A673 (cell line): Measurements from ENCODE around the gene NEXN. TPM values are rescaled to one million over a fixed set of nuclear protein-coding genes. Genes with fewer than 3 reads are reported as not detected.

ENCODE experiments used
- BruUV-seq: library from RNA; stranded (reverse); fragments of 400-500 nt; replicated peaks from 2 replicates; lab custom pipeline; 2021; lab: Mats Ljungman, UMichigan
- CTCF ChIA-PET: fragments of 300-600 bp; sonication (Branson Sonifier 250); formaldehyde crosslinking; loops from one replicate; lab custom pipeline; 2022; ENCODE audit warnings: antibody characterized with exemption; lab: Charles Lee
- POLR2A ChIA-PET: fragments of 300-600 bp; sonication (Branson Sonifier 250); formaldehyde crosslinking; loops from one replicate; lab custom pipeline; 2022; ENCODE audit warnings: antibody characterized with exemption; ENCODE audit not compliant: low non-redundant PET; lab: Charles Lee
- DNase-seq: peaks from one replicate; pipeline ENCODE4 v3.0.0-alpha.2; 2015; ENCODE audit warnings: low spot score
- H3K27ac ChIP-seq: fragments of 200-600 bp; sonication (generic); 2 replicates; pipeline ENCODE4 v1.5.1; 2016; ENCODE audit warnings: mixed run types, low read depth, mild to moderate bottlenecking, mixed read lengths, antibody characterized with exemption, low read length; ENCODE audit not compliant: poor library complexity, severe bottlenecking
- H3K27me3 ChIP-seq: fragments of 200-600 bp; sonication (generic); replicated peaks from 2 replicates; pipeline ENCODE4 v1.6.1; 2017; ENCODE audit warnings: mixed run types, low read depth, mild to moderate bottlenecking, mixed read lengths, antibody characterized with exemption, low read length; ENCODE audit not compliant: insufficient read depth, poor library complexity
- H3K36me3 ChIP-seq: fragments of 200-600 bp; sonication (generic); 2 replicates; pipeline ENCODE4 v1.6.1; 2016; ENCODE audit warnings: mixed run types, mild to moderate bottlenecking, mixed read lengths, antibody characterized with exemption, low read length; ENCODE audit not compliant: insufficient read depth, poor library complexity, severe bottlenecking
- H3K4me1 ChIP-seq: fragments of 200-600 bp; sonication (generic); 2 replicates; pipeline ENCODE4 v1.6.1; 2017; ENCODE audit warnings: mixed run types, mild to moderate bottlenecking, mixed read lengths, antibody characterized with exemption, low read length; ENCODE audit not compliant: insufficient read depth, poor library complexity, severe bottlenecking
- H3K4me3 ChIP-seq: fragments of 200-600 bp; sonication (generic); 2 replicates; pipeline ENCODE4 v1.5.1; 2016; ENCODE audit warnings: low read depth, mixed run types, mild to moderate bottlenecking, mixed read lengths, low read length; ENCODE audit not compliant: poor library complexity, severe bottlenecking
- H3K9me3 ChIP-seq: fragments of 200-600 bp; sonication (generic); 2 replicates; pipeline ENCODE4 v1.6.1; 2016; ENCODE audit warnings: mixed run types, low read depth, mild to moderate bottlenecking, mixed read lengths, antibody characterized with exemption, low read length; ENCODE audit not compliant: poor library complexity, severe bottlenecking
- CTCF ChIP-seq: fragments of 300-800, 200-600 bp; sonication (generic); conservative IDR thresholded peaks from 2 replicates; pipeline ENCODE4 v1.5.1; 2017; ENCODE audit warnings: low read depth, mild to moderate bottlenecking, antibody characterized with exemption, low read length, moderate library complexity, mixed read lengths
- EZH2 ChIP-seq: fragments of 200-600 bp; sonication (generic); IDR thresholded peaks from 2 replicates; pipeline ENCODE4 v1.6.1; 2017; ENCODE audit warnings: borderline replicate concordance, low read depth, mild to moderate bottlenecking, mixed read lengths, antibody characterized with exemption, low read length; ENCODE audit not compliant: poor library complexity, severe bottlenecking
- intact Hi-C: fragments of 100-400 bp; cut with micrococcal nuclease; formaldehyde crosslinking; loops from one replicate; pipeline ENCODE4 v1.10.0; 2022; ENCODE audit not compliant: unreplicated experiment
- total RNA-seq: library from RNA; stranded (reverse); gene quantifications from 2 replicates; pipeline ENCODE4 v1.2.3, GENCODE V29; 2021

NEXN gene
- total RNA-seq, 1 experiment from 2014 or later: 0.45 TPM

- no peak for DNase-seq
- Histone ChIP-seq H3K36me3 (peaks cover 77% of the 10 kb centered on the region), H3K27ac (no peak overlapping the region), H3K4me3 (no peak overlapping the region), H3K4me1 (peaks cover 7% of the 10 kb centered on the region), H3K9me3 (no peaks in the 10 kb centered on the region), H3K27me3 (no peaks in the 10 kb centered on the region)
- intact Hi-C loops: no loop called here
- no TSS peak for BruUV-seq
- TF ChIP-seq CTCF (no peak), EZH2 (no peak)
- ChIA-PET CTCF (no interaction called here), POLR2A (no interaction called here)
Measured at GRCh38 chr1:77970192-77970591, 81.8 kb downstream of the NEXN start.

- TF ChIP-seq EZH2: no peak
- TF ChIP-seq CTCF: no peak
- POLR2A ChIA-PET: no interaction called here
- DNase-seq: no peak
- Histone ChIP-seq H3K9me3 (no peaks in the 10 kb centered on the region), H3K36me3 (peaks cover 72% of the 10 kb centered on the region), H3K4me3 (no peak overlapping the region), H3K27me3 (no peaks in the 10 kb centered on the region), H3K4me1 (peaks cover 21% of the 10 kb centered on the region), H3K27ac (no peak overlapping the region)
- intact Hi-C loops: no loop called here
- CTCF ChIA-PET: no interaction called here
- BruUV-seq: no TSS peak
Measured at GRCh38 chr1:77972080-77972479, 83.7 kb downstream of the NEXN start.

GRCh38 chr1:77975386-77975785, 87.0 kb downstream of the NEXN start:
- intact Hi-C loops: no loop called here
- Histone ChIP-seq H3K4me1 (peaks cover 23% of the 10 kb centered on the region), H3K36me3 (peaks cover 44% of the 10 kb centered on the region), H3K27me3 (no peaks in the 10 kb centered on the region), H3K9me3 (no peaks in the 10 kb centered on the region), H3K4me3 (peak overlapping the region; percentile 78), H3K27ac (no peak overlapping the region)
- POLR2A ChIA-PET: interaction anchor here (0.6 to 0.7 kb wide), 2 partner anchors 30 to 33 kb away, joined by 3 to 6 read pairs; no protein-coding TSS in a partner anchor
- no TSS peak for BruUV-seq
- DNase-seq: no peak
- CTCF ChIA-PET: no interaction called here
- TF ChIP-seq EZH2 (no peak), CTCF (no peak)
